Neutrophil (primary cell): Measurements from ENCODE around the gene LHX4.

Experiments
- H3K27ac ChIP-seq: fragments of 200-600 bp; sonication (generic); 2 replicates; pipeline ENCODE4 v1.5.1; 2016; ENCODE audit warnings: mild to moderate bottlenecking, moderate library complexity
- H3K27me3 ChIP-seq: fragments of 200-600 bp; sonication (generic); 2 replicates; pipeline ENCODE4 v1.6.0; 2016; ENCODE audit warnings: mild to moderate bottlenecking
- H3K36me3 ChIP-seq: fragments of 200-600 bp; sonication (generic); 2 replicates; pipeline ENCODE4 v1.5.1; 2017
- H3K4me1 ChIP-seq, 2 experiments: fragments of 200-600 bp in 1 of 2; sonication (generic) in 1 of 2; 1 replicate in 1 of 2; 2 replicates in 1 of 2; pipeline versions ENCODE4 v1.5.1 to v1.6.1; 2013 to 2016; ENCODE audit warnings: low read depth in 1 of 2, low read length in 1 of 2, mild to moderate bottlenecking in 1 of 2, moderate library complexity in 1 of 2; ENCODE audit not compliant: control insufficient read depth in 1 of 2, insufficient read depth in 1 of 2
- H3K4me3 ChIP-seq, 2 experiments: fragments of 200-600 bp in 1 of 2; sonication (generic) in 1 of 2; 1 replicate in 1 of 2; 2 replicates in 1 of 2; pipeline ENCODE4 v1.5.1; 2013 to 2016; ENCODE audit warnings: low read depth in 1 of 2, low read length in 1 of 2, mild to moderate bottlenecking in 1 of 2, moderate library complexity in 1 of 2
- H3K9me3 ChIP-seq: fragments of 200-600 bp; sonication (generic); 2 replicates; pipeline ENCODE4 v1.5.1; 2016
- CTCF ChIP-seq: fragments of 200-600 bp; sonication (generic); IDR thresholded peaks from 2 replicates; pipeline ENCODE4 v1.5.1; 2016; ENCODE audit warnings: antibody characterized with exemption

The LHX4 gene

GRCh38 chr1:180258935-180259334 is 28.9 kb downstream of the LHX4 start:
- H3K27me3 ChIP-seq = peaks cover 39% of the 10 kb centered on the region
- no peak overlapping the region for H3K4me3 ChIP-seq
- H3K27ac ChIP-seq = no peak overlapping the region
- no peaks in the 10 kb centered on the region for H3K4me1 ChIP-seq
- TF ChIP-seq CTCF = no peak
- no peaks in the 10 kb centered on the region for H3K9me3 ChIP-seq
- H3K36me3 ChIP-seq = no peaks in the 10 kb centered on the region

GRCh38 chr1:180259431-180260338 is 29.6 kb downstream of the LHX4 start:
- H3K36me3 ChIP-seq = no peaks in the 10 kb centered on the region
- no peaks in the 10 kb centered on the region for H3K9me3 ChIP-seq
- H3K4me1 ChIP-seq = no peaks in the 10 kb centered on the region
- no peak overlapping the region for H3K27ac ChIP-seq
- TF ChIP-seq CTCF = no peak
- peaks cover 44% of the 10 kb centered on the region for H3K27me3 ChIP-seq
- H3K4me3 ChIP-seq = no peak overlapping the region

- Histone ChIP-seq H3K4me1 (no peaks in the 10 kb centered on the region), H3K27ac (no peak overlapping the region), H3K27me3 (peaks cover 53% of the 10 kb centered on the region), H3K9me3 (no peaks in the 10 kb centered on the region), H3K4me3 (no peak overlapping the region), H3K36me3 (no peaks in the 10 kb centered on the region)
- no peak for TF ChIP-seq CTCF
These were observed 30.5 kb downstream of the LHX4 start for GRCh38 chr1:180260541-180260940.

- no peak for TF ChIP-seq CTCF
- Histone ChIP-seq H3K36me3 (no peaks in the 10 kb centered on the region), H3K4me1 (no peaks in the 10 kb centered on the region), H3K9me3 (no peaks in the 10 kb centered on the region), H3K4me3 (no peak overlapping the region), H3K27me3 (peaks cover 56% of the 10 kb centered on the region), H3K27ac (no peak overlapping the region)
These were observed 31.0 kb downstream of the LHX4 start for GRCh38 chr1:180261030-180261429.

GRCh38 chr1:180261524-180262155 is 31.6 kb downstream of the LHX4 start:
- H3K27me3 ChIP-seq = peaks cover 56% of the 10 kb centered on the region
- H3K4me1 ChIP-seq = no peaks in the 10 kb centered on the region
- TF ChIP-seq CTCF = no peak
- H3K4me3 ChIP-seq = no peak overlapping the region
- no peaks in the 10 kb centered on the region for H3K9me3 ChIP-seq
- H3K36me3 ChIP-seq = no peaks in the 10 kb centered on the region
- no peak overlapping the region for H3K27ac ChIP-seq
